Measurements from ENCODE around the gene ANKRD9. TPM values are rescaled to one million over a fixed set of nuclear protein-coding genes. Genes with fewer than 3 reads are reported as not detected.
"Not testable (repeated sequence)": the region's sequence is repeated elsewhere in the genome, so short reads cannot be mapped to it uniquely, and the experiment has no call there.

Gene ANKRD9
- 10 to 100 TPM in 2 of 8 experiments, 1 to 10 TPM in 6; 1.7 to 12.7 (median 7.6) TPM for total RNA-seq

GRCh38 chr14:102509746-102510615 lies at the start of gene ANKRD9:
ANKRD9 (minus strand) TSS chr14:102509776; CDS start chr14:102507889, 1,887 bp downstream.
- peak; percentile 75 to 92 (median 82) for ATAC-seq (replicated peaks in 6 of 8)
- Histone ChIP-seq H3K4me3 (peak within 1 kb of the TSS; percentile 62 to 96 (median 66)), H3K27ac (peak within 1 kb of the TSS in 1 of 2 donors; percentile 57), H3K4me1 (replicated peaks in 1 of 2) (peaks cover 4 to 12% of the 10 kb centered on the region in 2 donors)
- WGBS, 10 experiments = 0 to 2% methylated on average over 1 to 21 of the region's 91 CpGs; no CpG with 5 or more reads in 8 of the 10 experiments
- in situ Hi-C loops (cut with MboI; ENCODE audit: low pct_unique_long_range_greater_than_20kb in 2 of 9, low sequenced_read_pairs in 9 of 9, unreplicated experiment in 9 of 9) = loop anchor here in 2 of 9 experiments (10.0 kb wide), 1 partner anchor 65 kb away; no protein-coding TSS in a partner anchor

- no peak for ATAC-seq (replicated peaks in 6 of 8)
- Histone ChIP-seq H3K27ac (no peak overlapping the region), H3K4me1 (replicated peaks in 1 of 2) (no peaks in the 10 kb centered on the region), H3K4me3 (no peak overlapping the region)
- WGBS, 10 experiments = 40 to 81% (median 70%) methylated on average over 2 to 3 of the region's 4 CpGs; no CpG with 5 or more reads in 5 of the 10 experiments
- in situ Hi-C loops (cut with MboI; ENCODE audit: low pct_unique_long_range_greater_than_20kb in 2 of 9, low sequenced_read_pairs in 9 of 9, unreplicated experiment in 9 of 9) = no loop called here
Observed at GRCh38 chr14:102558556-102558955, 49.0 kb upstream of the ANKRD9 start.

GRCh38 chr14:102557434-102558226 lies 48.1 kb upstream of the ANKRD9 start:
- Histone ChIP-seq H3K4me1 (replicated peaks in 1 of 2) (peaks cover 0 to 1% of the 10 kb centered on the region in 2 donors), H3K4me3 (no peak overlapping the region), H3K27ac (no peak overlapping the region)
- no peak for ATAC-seq (replicated peaks in 6 of 8)
- in situ Hi-C loops (cut with MboI; ENCODE audit: low pct_unique_long_range_greater_than_20kb in 2 of 9, low sequenced_read_pairs in 9 of 9, unreplicated experiment in 9 of 9) = no loop called here
- WGBS, 10 experiments = 88 to 100% (median 100%) methylated on average over 1 to 8 of the region's 12 CpGs; no CpG with 5 or more reads in 5 of the 10 experiments

GRCh38 chr14:102556098-102556677 lies 46.6 kb upstream of the ANKRD9 start:
- peaks cover 0 to 3% of the 10 kb centered on the region in 2 donors for H3K4me1 ChIP-seq (replicated peaks in 1 of 2)
- no peak for ATAC-seq (replicated peaks in 6 of 8)
- in situ Hi-C loops (cut with MboI; ENCODE audit: low pct_unique_long_range_greater_than_20kb in 2 of 9, low sequenced_read_pairs in 9 of 9, unreplicated experiment in 9 of 9) = no loop called here
- 100% methylated on average over 1 to 2 of the region's 14 CpGs; no CpG with 5 or more reads in 7 of the 10 experiments for WGBS, 10 experiments
- no peak overlapping the region for H3K27ac ChIP-seq
- H3K4me3 ChIP-seq = no peak overlapping the region

GRCh38 chr14:102554821-102555819 lies 45.5 kb upstream of the ANKRD9 start:
- ATAC-seq (replicated peaks in 6 of 8) = peak; percentile 21 to 71 (median 55)
- Histone ChIP-seq H3K4me3 (peak overlapping the region; percentile 21 to 33 (median 29)), H3K27ac (no peak overlapping the region), H3K4me1 (replicated peaks in 1 of 2) (peaks cover 0 to 3% of the 10 kb centered on the region in 2 donors)
- in situ Hi-C loops (cut with MboI; ENCODE audit: low pct_unique_long_range_greater_than_20kb in 2 of 9, low sequenced_read_pairs in 9 of 9, unreplicated experiment in 9 of 9) = no loop called here
- 0 to 80% (median 40%) methylated on average over 1 to 8 of the region's 94 CpGs; no CpG with 5 or more reads in 5 of the 10 experiments for WGBS, 10 experiments

- Histone ChIP-seq H3K4me3 (no peak overlapping the region), H3K27ac (no peak overlapping the region), H3K4me1 (replicated peaks in 1 of 2) (peaks cover 0 to 3% of the 10 kb centered on the region in 2 donors)
- in situ Hi-C loops (cut with MboI; ENCODE audit: low pct_unique_long_range_greater_than_20kb in 2 of 9, low sequenced_read_pairs in 9 of 9, unreplicated experiment in 9 of 9) = no loop called here
- ATAC-seq (replicated peaks in 6 of 8) = peak in 3 of 8 experiments; percentile 39 to 57 (median 57)
- 0 to 100% (median 73%) methylated on average over 1 to 4 of the region's 14 CpGs; no CpG with 5 or more reads in 3 of the 10 experiments for WGBS, 10 experiments
Observed at GRCh38 chr14:102551995-102552705, 42.6 kb upstream of the ANKRD9 start.

- WGBS, 10 experiments = 0 to 56% (median 33%) methylated on average over 1 to 2 of the region's 3 CpGs; no CpG with 5 or more reads in 7 of the 10 experiments
- ATAC-seq (replicated peaks in 6 of 8) = peak in 2 of 8 experiments; percentile 22 to 26
- H3K27ac ChIP-seq; in situ Hi-C loops (cut with MboI; ENCODE audit: low pct_unique_long_range_greater_than_20kb in 2 of 9, low sequenced_read_pairs in 9 of 9, unreplicated experiment in 9 of 9); H3K4me3 ChIP-seq; H3K4me1 ChIP-seq (replicated peaks in 1 of 2): not testable (repeated sequence)
Observed at GRCh38 chr14:102550927-102551401, 41.4 kb upstream of the ANKRD9 start.

GRCh38 chr14:102548616-102549240 lies 39.2 kb upstream of the ANKRD9 start:
- Histone ChIP-seq H3K4me3 (no peak overlapping the region), H3K4me1 (replicated peaks in 1 of 2) (peaks cover 0 to 13% of the 10 kb centered on the region in 2 donors), H3K27ac (no peak overlapping the region)
- in situ Hi-C loops (cut with MboI; ENCODE audit: low pct_unique_long_range_greater_than_20kb in 2 of 9, low sequenced_read_pairs in 9 of 9, unreplicated experiment in 9 of 9) = no loop called here
- 10 to 90% (median 71%) methylated on average over 1 to 3 of the region's 3 CpGs; no CpG with 5 or more reads in 1 of the 10 experiments for WGBS, 10 experiments
- no peak for ATAC-seq (replicated peaks in 6 of 8)

- WGBS, 10 experiments = 20 to 80% (median 50%) methylated on average over 1 to 6 of the region's 29 CpGs; no CpG with 5 or more reads in 5 of the 10 experiments
- H3K27ac ChIP-seq = no peak overlapping the region
- ATAC-seq (replicated peaks in 6 of 8) = peak; percentile 15 to 64 (median 58)
- peaks cover 0 to 12% of the 10 kb centered on the region in 2 donors for H3K4me1 ChIP-seq (replicated peaks in 1 of 2)
- in situ Hi-C loops (cut with MboI; ENCODE audit: low pct_unique_long_range_greater_than_20kb in 2 of 9, low sequenced_read_pairs in 9 of 9, unreplicated experiment in 9 of 9) = no loop called here
- H3K4me3 ChIP-seq = no peak overlapping the region
Observed at GRCh38 chr14:102545461-102546265, 36.1 kb upstream of the ANKRD9 start.

GRCh38 chr14:102544747-102545460 lies 35.3 kb upstream of the ANKRD9 start:
- ATAC-seq (replicated peaks in 6 of 8) = peak in 7 of 8 experiments; percentile 2 to 69 (median 13)
- WGBS, 10 experiments = no CpG with 5 or more reads among the region's 66 CpGs
- no peak overlapping the region for H3K4me3 ChIP-seq
- in situ Hi-C loops (cut with MboI; ENCODE audit: low pct_unique_long_range_greater_than_20kb in 2 of 9, low sequenced_read_pairs in 9 of 9, unreplicated experiment in 9 of 9) = no loop called here
- H3K4me1 ChIP-seq (replicated peaks in 1 of 2) = peaks cover 5 to 19% of the 10 kb centered on the region in 2 donors
- H3K27ac ChIP-seq = no peak overlapping the region

All from motor neuron (in vitro differentiated cells).